ENCODE results near the gene CTXN2.

CTXN2 gene

DNA sequence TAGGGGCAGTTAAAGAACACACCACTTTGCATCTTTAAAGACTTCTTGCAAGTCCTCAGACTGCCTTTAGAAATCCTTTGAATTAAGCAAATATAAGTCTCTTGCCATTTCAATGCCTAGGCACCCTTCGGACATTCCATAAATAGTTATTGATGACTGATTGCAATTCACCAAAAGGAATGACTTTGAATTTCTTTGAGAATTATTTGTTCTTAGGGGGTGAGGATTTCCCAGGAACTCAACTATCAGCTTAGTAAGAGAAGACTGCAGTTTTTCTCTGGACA is 12.9 kb upstream of the CTXN2 start:
- H3K4me3 ChIP-seq (ENCODE audit: low read depth, low read length): peak overlapping the region; percentile 70
- TF ChIP-seq, protein P1, sequence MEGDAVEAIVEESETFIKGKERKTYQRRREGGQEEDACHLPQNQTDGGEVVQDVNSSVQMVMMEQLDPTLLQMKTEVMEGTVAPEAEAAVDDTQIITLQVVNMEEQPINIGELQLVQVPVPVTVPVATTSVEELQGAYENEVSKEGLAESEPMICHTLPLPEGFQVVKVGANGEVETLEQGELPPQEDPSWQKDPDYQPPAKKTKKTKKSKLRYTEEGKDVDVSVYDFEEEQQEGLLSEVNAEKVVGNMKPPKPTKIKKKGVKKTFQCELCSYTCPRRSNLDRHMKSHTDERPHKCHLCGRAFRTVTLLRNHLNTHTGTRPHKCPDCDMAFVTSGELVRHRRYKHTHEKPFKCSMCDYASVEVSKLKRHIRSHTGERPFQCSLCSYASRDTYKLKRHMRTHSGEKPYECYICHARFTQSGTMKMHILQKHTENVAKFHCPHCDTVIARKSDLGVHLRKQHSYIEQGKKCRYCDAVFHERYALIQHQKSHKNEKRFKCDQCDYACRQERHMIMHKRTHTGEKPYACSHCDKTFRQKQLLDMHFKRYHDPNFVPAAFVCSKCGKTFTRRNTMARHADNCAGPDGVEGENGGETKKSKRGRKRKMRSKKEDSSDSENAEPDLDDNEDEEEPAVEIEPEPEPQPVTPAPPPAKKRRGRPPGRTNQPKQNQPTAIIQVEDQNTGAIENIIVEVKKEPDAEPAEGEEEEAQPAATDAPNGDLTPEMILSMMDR (IDR thresholded peaks at IDR 0.05; ENCODE audit: low read depth, low read length): no peak

DNA sequence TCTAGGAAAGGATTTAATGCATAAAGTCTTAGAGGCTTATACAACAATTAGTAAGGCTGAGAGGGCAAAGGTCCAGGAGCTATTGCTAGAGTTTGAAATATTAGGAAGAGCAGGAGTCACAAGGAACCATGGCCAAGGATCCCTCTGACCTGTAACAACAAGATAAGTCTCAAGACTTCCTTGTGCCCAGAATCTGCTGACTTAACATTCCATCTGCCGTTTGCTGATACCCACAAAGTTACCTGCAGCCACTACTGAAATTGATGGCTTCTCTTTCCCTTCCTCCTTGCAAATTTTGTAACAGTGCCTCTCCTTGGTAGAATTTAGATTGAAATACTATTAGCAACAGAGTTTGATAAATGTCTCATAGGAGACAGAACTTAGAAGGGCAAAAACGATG is 8.7 kb upstream of the CTXN2 start:
- no peak overlapping the region for H3K4me3 ChIP-seq (ENCODE audit: low read depth, low read length)
- TF ChIP-seq, protein P1 (IDR thresholded peaks at IDR 0.05; ENCODE audit: low read depth, low read length): no peak

DNA sequence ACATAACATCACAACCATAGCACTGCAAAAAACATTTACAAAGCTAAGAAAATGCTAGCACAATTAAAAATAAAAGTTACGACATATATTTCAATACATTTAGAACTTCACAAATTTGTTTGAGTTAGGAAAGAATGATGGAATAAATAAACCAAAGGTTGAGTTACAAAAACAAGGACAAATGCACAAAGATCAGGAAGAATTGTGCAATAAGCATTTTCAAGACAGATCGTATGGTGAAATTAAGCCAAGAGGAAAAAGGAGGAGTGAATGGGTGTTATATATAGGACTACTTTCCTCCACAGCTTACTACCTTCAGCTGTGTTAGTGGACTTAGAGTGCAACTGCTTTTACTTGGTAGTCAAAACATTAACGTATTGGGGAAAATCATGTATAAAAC is 5.9 kb upstream of the CTXN2 start:
- TF ChIP-seq, protein P1 (IDR thresholded peaks at IDR 0.05; ENCODE audit: low read depth, low read length): no peak
- H3K4me3 ChIP-seq (ENCODE audit: low read depth, low read length): no peak overlapping the region

DNA sequence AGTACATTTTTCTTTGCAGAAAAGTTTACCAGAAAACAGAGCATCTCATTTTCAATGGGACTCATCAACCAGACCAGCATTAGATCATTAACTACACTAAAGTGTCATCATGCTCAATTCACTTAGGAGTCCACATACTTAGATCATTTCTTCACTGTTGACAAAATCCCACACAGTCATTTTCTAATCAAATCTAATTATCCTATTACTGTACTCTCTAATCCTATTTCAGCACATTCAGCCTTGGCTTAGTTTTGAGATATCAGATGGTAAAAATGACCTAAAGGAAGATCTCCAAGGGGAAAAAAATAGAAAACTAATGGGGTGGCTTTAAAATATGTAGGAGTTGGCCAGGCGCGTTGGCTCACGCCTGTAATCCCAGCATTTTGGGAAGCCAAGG is 5.2 kb upstream of the CTXN2 start:
- TF ChIP-seq, protein P1 (IDR thresholded peaks at IDR 0.05; ENCODE audit: low read depth, low read length): no peak
- no peak overlapping the region for H3K4me3 ChIP-seq (ENCODE audit: low read depth, low read length)

GRCh38 chr15:48190932-48191573 is 412 bp upstream of the CTXN2 start:
- TF ChIP-seq, protein P1 (IDR thresholded peaks at IDR 0.05; ENCODE audit: low read depth, low read length): no peak
- no peak overlapping the region for H3K4me3 ChIP-seq (ENCODE audit: low read depth, low read length)

DNA sequence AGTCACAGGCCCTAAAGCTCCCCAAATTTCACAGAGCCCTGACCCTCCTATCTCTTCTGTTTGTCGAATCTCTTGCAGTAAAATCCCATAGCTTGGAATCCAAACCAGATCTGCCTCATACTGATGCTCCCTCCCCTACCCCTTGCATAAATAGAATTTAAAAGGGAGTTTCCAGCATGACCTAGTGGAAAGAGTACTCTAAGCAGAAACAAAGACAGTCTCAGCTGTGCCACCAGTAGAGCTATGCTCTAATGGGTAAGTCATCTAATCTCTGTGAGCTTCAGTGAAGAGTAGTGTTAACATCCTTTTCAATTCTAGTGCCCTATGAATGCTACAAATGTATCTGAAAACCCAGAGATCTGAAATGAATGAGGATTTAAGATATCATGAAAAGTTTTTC is 10.6 kb downstream of the CTXN2 start:
- no peak overlapping the region for H3K4me3 ChIP-seq (ENCODE audit: low read depth, low read length)
- TF ChIP-seq, protein P1 (IDR thresholded peaks at IDR 0.05; ENCODE audit: low read depth, low read length): no peak

DNA sequence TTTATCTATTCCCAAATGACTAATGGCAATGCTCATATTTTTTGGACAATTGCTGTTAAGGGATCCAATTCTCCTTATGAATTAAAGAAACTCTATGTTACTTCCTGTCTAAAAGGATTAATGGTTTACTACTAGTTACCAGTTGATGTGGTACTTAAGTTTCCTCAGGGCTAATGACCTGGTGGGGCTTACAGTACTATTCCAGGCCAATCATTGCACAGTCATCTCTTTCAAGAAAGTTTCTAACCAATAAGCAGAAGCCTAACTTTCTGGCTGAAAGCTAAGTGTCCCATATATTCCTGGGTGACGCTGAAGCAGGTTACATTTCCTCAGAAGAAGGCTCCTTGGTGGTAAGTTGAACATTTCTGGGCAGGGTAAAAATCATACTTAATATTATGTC is 14.5 kb downstream of the CTXN2 start, which contains the start of gene SLC12A1:
Gene SLC12A1, plus strand, starts transcription at position 322 of the 400 bp plus-strand sequence. CDS start 1,418 bp downstream, outside the sequence.
- no peak within 1 kb of the TSS for H3K4me3 ChIP-seq (ENCODE audit: low read depth, low read length)
- TF ChIP-seq, protein P1 (IDR thresholded peaks at IDR 0.05; ENCODE audit: low read depth, low read length): no peak
